ENCODE results near the gene CTNNA3. TPM values are rescaled to one million over a fixed set of nuclear protein-coding genes. Genes with fewer than 3 reads are reported as not detected.

CTNNA3 gene
- total RNA-seq, 1 experiment from 2014 or later, result 0.85 TPM

DNA sequence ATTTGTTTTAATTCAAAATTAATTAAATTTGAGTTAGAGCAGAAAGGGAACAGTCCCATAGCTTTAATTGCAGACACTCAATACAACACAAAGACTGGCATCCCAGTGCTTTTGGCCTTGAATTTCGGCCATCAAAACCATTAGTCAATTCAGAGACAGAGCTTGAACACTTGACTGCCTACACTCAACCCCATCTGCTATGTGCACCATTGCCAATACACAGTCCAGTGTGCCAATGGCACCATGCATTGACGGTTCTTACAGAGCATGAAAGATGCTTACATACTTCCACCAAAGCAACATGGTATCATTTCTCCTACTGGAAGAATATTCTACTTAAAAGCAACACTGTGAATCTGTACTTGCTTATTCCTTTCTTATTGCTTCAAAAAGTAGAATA lies 813.7 kb downstream of the CTNNA3 start:
- TF ChIP-seq, protein P1, sequence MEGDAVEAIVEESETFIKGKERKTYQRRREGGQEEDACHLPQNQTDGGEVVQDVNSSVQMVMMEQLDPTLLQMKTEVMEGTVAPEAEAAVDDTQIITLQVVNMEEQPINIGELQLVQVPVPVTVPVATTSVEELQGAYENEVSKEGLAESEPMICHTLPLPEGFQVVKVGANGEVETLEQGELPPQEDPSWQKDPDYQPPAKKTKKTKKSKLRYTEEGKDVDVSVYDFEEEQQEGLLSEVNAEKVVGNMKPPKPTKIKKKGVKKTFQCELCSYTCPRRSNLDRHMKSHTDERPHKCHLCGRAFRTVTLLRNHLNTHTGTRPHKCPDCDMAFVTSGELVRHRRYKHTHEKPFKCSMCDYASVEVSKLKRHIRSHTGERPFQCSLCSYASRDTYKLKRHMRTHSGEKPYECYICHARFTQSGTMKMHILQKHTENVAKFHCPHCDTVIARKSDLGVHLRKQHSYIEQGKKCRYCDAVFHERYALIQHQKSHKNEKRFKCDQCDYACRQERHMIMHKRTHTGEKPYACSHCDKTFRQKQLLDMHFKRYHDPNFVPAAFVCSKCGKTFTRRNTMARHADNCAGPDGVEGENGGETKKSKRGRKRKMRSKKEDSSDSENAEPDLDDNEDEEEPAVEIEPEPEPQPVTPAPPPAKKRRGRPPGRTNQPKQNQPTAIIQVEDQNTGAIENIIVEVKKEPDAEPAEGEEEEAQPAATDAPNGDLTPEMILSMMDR (IDR thresholded peaks at IDR 0.05), result no peak
- TF ChIP-seq, protein P2, sequence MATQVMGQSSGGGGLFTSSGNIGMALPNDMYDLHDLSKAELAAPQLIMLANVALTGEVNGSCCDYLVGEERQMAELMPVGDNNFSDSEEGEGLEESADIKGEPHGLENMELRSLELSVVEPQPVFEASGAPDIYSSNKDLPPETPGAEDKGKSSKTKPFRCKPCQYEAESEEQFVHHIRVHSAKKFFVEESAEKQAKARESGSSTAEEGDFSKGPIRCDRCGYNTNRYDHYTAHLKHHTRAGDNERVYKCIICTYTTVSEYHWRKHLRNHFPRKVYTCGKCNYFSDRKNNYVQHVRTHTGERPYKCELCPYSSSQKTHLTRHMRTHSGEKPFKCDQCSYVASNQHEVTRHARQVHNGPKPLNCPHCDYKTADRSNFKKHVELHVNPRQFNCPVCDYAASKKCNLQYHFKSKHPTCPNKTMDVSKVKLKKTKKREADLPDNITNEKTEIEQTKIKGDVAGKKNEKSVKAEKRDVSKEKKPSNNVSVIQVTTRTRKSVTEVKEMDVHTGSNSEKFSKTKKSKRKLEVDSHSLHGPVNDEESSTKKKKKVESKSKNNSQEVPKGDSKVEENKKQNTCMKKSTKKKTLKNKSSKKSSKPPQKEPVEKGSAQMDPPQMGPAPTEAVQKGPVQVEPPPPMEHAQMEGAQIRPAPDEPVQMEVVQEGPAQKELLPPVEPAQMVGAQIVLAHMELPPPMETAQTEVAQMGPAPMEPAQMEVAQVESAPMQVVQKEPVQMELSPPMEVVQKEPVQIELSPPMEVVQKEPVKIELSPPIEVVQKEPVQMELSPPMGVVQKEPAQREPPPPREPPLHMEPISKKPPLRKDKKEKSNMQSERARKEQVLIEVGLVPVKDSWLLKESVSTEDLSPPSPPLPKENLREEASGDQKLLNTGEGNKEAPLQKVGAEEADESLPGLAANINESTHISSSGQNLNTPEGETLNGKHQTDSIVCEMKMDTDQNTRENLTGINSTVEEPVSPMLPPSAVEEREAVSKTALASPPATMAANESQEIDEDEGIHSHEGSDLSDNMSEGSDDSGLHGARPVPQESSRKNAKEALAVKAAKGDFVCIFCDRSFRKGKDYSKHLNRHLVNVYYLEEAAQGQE (IDR thresholded peaks at IDR 0.05; ENCODE audit: insufficient read depth in 1 of 2, low read depth in 2 of 2, low read length in 1 of 2), result no peak
- TF ChIP-seq SIN3A (IDR thresholded peaks at IDR 0.05; ENCODE audit: borderline replicate concordance, insufficient read depth, low read depth, low read length) (no peak), TCF7L2 (IDR thresholded peaks at IDR 0.05; ENCODE audit: low read depth, low read length) (no peak), POLR2AphosphoS5 (IDR thresholded peaks at IDR 0.05; ENCODE audit: low read depth, low read length) (no peak)
- ATAC-seq (no peak), DNase-seq (ENCODE audit: low read depth, low spot score) (no peak)
- Histone ChIP-seq H3K36me3 (ENCODE audit: control insufficient read depth, insufficient read depth, low read length) (no peaks in the 10 kb centered on the region), H3K4me3 (ENCODE audit: low read depth in 2 of 2, low read length in 2 of 2) (no peak overlapping the region), H3K27me3 (ENCODE audit: control insufficient read depth, insufficient read depth, low read length) (no peaks in the 10 kb centered on the region), H3K9me3 (ENCODE audit: control insufficient read depth, insufficient read depth, low read depth, low read length) (0 out of 2 replicates have a peak, but pooled peaks cover 6% of the 10 kb centered on the region), H3K4me1 (ENCODE audit: control insufficient read depth, insufficient read depth, low read length) (no peaks in the 10 kb centered on the region), H3K27ac (ENCODE audit: low read length) (no peak overlapping the region)
- POLR2A ChIA-PET, result no interaction called here
- in situ Hi-C loops (cut with HindIII; ENCODE audit: low pct_unique_long_range_greater_than_20kb, low sequenced_read_pairs), result no loop called here
- CTCF ChIA-PET, result no interaction called here
- no TSS peak for BruUV-seq (replicated peaks)
- intact Hi-C loops (cut with micrococcal nuclease; ENCODE audit: unreplicated experiment), result no loop called here

DNA sequence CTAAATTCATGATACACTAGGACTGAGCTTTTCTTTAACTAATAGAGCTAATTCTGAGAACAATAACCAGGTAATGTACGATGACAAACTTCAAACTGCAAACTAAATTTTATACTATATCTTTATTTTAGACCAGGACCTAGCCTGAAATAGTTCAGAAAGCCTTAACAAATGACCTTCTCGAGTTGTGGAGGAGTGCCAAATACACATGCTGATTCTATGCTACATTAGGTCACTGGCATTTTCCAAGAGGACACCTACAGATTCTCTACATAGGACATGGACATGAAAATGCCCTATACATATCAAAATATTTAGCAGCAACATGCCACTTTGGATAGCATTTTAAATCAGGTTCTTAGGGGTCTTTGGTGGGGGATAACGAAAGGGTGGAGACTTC lies 814.2 kb downstream of the CTNNA3 start:
- H3K4me3 ChIP-seq (ENCODE audit: low read depth in 2 of 2, low read length in 2 of 2), result no peak overlapping the region
- no peaks in the 10 kb centered on the region for H3K27me3 ChIP-seq (ENCODE audit: control insufficient read depth, insufficient read depth, low read length)
- ChIA-PET CTCF (no interaction called here), POLR2A (no interaction called here)
- TF ChIP-seq, protein P2 (IDR thresholded peaks at IDR 0.05; ENCODE audit: insufficient read depth in 1 of 2, low read depth in 2 of 2, low read length in 1 of 2), result no peak
- TF ChIP-seq, protein P1 (IDR thresholded peaks at IDR 0.05), result no peak
- TF ChIP-seq SIN3A (IDR thresholded peaks at IDR 0.05; ENCODE audit: borderline replicate concordance, insufficient read depth, low read depth, low read length) (no peak), TCF7L2 (IDR thresholded peaks at IDR 0.05; ENCODE audit: low read depth, low read length) (no peak)
- DNase-seq (ENCODE audit: low read depth, low spot score) (no peak), ATAC-seq (no peak)
- no TSS peak for BruUV-seq (replicated peaks)
- intact Hi-C loops (cut with micrococcal nuclease; ENCODE audit: unreplicated experiment) (no loop called here), in situ Hi-C loops (cut with HindIII; ENCODE audit: low pct_unique_long_range_greater_than_20kb, low sequenced_read_pairs) (no loop called here)
- 0 out of 2 replicates have a peak, but pooled peaks cover 6% of the 10 kb centered on the region for H3K9me3 ChIP-seq (ENCODE audit: control insufficient read depth, insufficient read depth, low read depth, low read length)
- no peaks in the 10 kb centered on the region for H3K36me3 ChIP-seq (ENCODE audit: control insufficient read depth, insufficient read depth, low read length)
- H3K4me1 ChIP-seq (ENCODE audit: control insufficient read depth, insufficient read depth, low read length), result no peaks in the 10 kb centered on the region
- no peak overlapping the region for H3K27ac ChIP-seq (ENCODE audit: low read length)
